Measurements from ENCODE around the gene ITPRID2. TPM values are rescaled to one million over a fixed set of nuclear protein-coding genes. Genes with fewer than 3 reads are reported as not detected.

Gene ITPRID2
- total RNA-seq, 4 donors from 2014 or later, result 20.1 to 69.2 (median 60.1) TPM

DNA sequence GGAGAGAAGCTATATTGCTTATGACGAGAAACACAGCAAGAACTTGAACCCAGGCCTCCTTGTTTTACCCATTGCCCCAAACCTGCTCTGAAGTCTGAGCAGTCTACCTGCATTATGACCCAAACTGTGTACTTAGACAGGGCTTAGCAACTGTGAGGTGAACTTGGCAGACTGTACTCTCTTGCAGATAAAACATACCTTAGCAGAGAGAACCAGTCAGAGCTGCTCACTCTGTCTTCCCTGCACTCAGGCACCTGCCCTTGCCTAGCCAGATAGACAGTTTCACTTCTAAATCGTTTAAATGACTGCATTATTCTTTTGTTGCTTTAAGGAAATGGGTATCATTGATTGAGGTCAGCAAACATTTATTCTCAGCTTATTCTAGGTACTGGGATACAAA, 20.3 kb downstream of the ITPRID2 start:
- WGBS, 2 donors, result 50 to 61% methylated on average over 2 of the region's 2 CpGs
- H3K27ac ChIP-seq, result no peak overlapping the region
- no peaks in the 10 kb centered on the region for H3K9me3 ChIP-seq
- no peak for TF ChIP-seq POLR2A (IDR thresholded peaks at IDR 0.05)
- H3K4me3 ChIP-seq, result no peak overlapping the region
- intact Hi-C loops (cut with DNase I), result no loop called here
- peaks cover 13 to 67% (median 16%) of the 10 kb centered on the region in 3 donors for H3K36me3 ChIP-seq
- H3K4me1 ChIP-seq, result peaks cover 0 to 13% (median 0%) of the 10 kb centered on the region in 3 donors
- DNase-seq, result no peak
- no peaks in the 10 kb centered on the region for H3K27me3 ChIP-seq

DNA sequence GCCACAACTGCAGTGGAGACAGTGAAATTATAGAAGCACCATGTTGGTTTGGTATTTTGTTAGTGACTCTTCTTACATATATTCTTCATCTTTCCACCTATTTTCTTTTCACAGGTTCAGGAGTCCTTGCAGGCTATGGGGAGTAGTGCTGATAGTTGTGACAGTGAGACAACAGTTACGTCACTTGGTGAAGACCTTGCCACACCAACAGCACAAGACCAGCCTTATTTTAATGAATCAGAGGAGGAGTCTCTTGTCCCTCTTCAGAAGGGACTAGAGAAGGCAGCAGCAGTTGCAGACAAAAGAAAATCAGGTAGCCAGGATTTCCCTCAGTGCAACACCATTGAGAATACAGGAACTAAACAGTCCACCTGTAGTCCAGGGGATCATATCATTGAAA, 23.6 kb downstream of the ITPRID2 start:
- Histone ChIP-seq H3K4me3 (no peak overlapping the region), H3K4me1 (peaks cover 0 to 13% (median 0%) of the 10 kb centered on the region in 3 donors), H3K9me3 (no peaks in the 10 kb centered on the region), H3K36me3 (peaks cover 16 to 96% (median 21%) of the 10 kb centered on the region in 3 donors), H3K27me3 (no peaks in the 10 kb centered on the region), H3K27ac (no peak overlapping the region)
- TF ChIP-seq, protein P1, sequence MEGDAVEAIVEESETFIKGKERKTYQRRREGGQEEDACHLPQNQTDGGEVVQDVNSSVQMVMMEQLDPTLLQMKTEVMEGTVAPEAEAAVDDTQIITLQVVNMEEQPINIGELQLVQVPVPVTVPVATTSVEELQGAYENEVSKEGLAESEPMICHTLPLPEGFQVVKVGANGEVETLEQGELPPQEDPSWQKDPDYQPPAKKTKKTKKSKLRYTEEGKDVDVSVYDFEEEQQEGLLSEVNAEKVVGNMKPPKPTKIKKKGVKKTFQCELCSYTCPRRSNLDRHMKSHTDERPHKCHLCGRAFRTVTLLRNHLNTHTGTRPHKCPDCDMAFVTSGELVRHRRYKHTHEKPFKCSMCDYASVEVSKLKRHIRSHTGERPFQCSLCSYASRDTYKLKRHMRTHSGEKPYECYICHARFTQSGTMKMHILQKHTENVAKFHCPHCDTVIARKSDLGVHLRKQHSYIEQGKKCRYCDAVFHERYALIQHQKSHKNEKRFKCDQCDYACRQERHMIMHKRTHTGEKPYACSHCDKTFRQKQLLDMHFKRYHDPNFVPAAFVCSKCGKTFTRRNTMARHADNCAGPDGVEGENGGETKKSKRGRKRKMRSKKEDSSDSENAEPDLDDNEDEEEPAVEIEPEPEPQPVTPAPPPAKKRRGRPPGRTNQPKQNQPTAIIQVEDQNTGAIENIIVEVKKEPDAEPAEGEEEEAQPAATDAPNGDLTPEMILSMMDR (IDR thresholded peaks at IDR 0.05), result no peak
- TF ChIP-seq POLR2A (IDR thresholded peaks at IDR 0.05), result no peak
- no peak for DNase-seq
- intact Hi-C loops (cut with DNase I), result no loop called here
- WGBS, 2 donors, result 77 to 91% methylated on average over 1 of the region's 1 CpG

DNA sequence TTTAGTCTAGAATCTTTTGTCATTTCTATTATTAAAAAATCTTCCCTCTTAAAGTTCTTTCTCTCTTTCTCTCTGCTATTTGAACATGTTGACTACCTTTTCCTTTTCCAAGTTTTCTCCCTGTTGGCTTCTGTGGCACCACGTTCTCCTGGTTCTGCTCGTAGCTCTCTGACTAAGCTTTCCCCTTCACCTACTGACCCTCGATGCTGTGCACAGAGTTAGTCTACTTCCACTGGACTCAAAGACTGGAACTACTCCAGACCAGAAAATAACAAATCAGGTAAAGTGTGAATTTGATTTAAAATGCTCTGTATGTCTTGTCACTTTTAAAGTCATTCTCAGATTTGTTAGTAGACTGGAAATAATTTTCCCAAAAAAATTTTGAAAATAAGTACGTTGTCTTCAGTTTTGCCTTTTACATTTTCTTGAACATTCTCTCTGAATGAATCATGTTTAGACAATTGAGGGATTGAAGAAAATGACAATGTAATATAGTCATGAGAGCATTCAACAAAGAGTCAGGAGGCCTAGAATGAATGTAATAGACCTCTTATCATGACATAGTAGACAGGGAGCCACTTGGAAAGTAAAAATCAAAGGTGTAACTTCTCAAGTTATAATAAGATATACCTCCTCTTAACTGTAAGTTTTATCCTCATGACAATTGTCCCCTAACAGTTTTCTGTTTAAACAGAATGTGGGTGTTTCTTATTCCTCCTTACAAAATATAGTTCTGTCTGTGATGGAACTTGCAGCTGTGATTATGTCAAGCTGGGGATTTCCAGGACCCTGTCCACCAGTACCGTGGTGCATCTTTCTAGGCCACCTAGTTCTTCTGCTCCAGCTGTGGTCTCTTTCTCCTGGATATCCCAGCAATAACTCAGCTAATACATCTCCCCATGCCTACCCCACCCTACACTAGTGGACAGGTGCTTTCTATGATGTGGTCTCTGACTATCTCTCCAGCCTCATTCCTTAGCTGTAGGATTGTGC, 25.5 kb downstream of the ITPRID2 start:
- H3K27ac ChIP-seq, result no peak overlapping the region
- H3K4me1 ChIP-seq, result peaks cover 0 to 2% (median 0%) of the 10 kb centered on the region in 3 donors
- H3K4me3 ChIP-seq, result no peak overlapping the region
- 70 to 78% methylated on average over 5 of the region's 5 CpGs for WGBS, 2 donors
- no peak for DNase-seq
- H3K27me3 ChIP-seq, result no peaks in the 10 kb centered on the region
- peaks cover 16 to 100% (median 23%) of the 10 kb centered on the region in 3 donors for H3K36me3 ChIP-seq
- intact Hi-C loops (cut with DNase I), result no loop called here
- TF ChIP-seq POLR2A (IDR thresholded peaks at IDR 0.05), result no peak
- TF ChIP-seq, protein P1 (IDR thresholded peaks at IDR 0.05), result no peak
- H3K9me3 ChIP-seq, result no peaks in the 10 kb centered on the region

DNA sequence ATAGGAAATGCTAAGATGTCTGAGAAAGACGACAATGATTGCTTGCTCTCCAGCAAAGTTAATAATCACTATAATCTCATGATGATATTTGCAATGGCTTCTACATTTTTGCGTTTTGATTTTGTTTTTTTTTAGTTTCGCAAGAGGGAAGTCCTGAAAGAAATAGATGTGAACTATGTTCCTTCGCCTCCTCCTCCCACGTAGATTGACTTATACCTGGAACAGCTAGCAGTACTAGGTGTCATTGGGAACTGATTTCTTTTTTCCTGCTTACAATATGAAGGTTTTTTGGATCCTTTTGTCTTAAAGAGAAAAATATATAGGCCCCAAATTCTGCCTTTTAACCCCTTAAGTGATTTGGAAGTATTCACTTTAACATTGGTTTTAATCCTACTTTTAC, 26.7 kb downstream of the ITPRID2 start:
- TF ChIP-seq, protein P1 (IDR thresholded peaks at IDR 0.05), result no peak
- TF ChIP-seq POLR2A (IDR thresholded peaks at IDR 0.05), result no peak
- H3K27ac ChIP-seq, result no peak overlapping the region
- H3K4me3 ChIP-seq, result no peak overlapping the region
- intact Hi-C loops (cut with DNase I), result no loop called here
- H3K4me1 ChIP-seq, result peaks cover 0 to 6% (median 0%) of the 10 kb centered on the region in 3 donors
- DNase-seq, result no peak
- WGBS, 2 donors, result 88 to 92% methylated on average over 5 of the region's 5 CpGs
- H3K36me3 ChIP-seq, result peaks cover 16 to 99% (median 25%) of the 10 kb centered on the region in 3 donors
- H3K9me3 ChIP-seq, result no peaks in the 10 kb centered on the region
- H3K27me3 ChIP-seq, result no peaks in the 10 kb centered on the region

DNA sequence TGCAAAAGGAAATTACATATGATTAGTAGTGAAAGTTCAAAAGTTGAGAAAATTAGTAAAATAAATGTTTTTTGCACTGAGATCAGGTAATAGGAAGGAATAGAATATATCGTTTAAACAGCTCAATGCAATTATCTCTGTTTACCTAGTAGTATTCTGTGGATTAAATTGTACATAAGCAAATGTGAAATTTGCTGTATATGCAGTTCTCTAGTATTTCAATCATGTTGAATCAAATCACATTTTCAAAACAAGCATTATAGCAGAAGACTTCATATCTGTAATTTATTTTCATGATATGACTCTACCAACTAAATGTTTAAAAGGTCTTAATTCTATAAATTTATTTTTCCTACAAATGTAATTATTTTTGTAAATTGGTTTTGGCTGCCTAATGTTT, 31.6 kb downstream of the ITPRID2 start:
- no peak for DNase-seq
- Histone ChIP-seq H3K36me3 (peaks cover 0 to 83% (median 11%) of the 10 kb centered on the region in 3 donors), H3K9me3 (no peaks in the 10 kb centered on the region), H3K4me1 (peaks cover 0 to 28% (median 0%) of the 10 kb centered on the region in 3 donors), H3K4me3 (no peak overlapping the region), H3K27me3 (no peaks in the 10 kb centered on the region), H3K27ac (no peak overlapping the region)
- TF ChIP-seq, protein P1 (IDR thresholded peaks at IDR 0.05), result no peak
- TF ChIP-seq POLR2A (IDR thresholded peaks at IDR 0.05), result no peak
- intact Hi-C loops (cut with DNase I), result no loop called here
- 79 to 83% methylated on average over 1 of the region's 1 CpG for WGBS, 2 donors
